Measurements from ENCODE around the gene RPS6KA4. TPM values are rescaled to one million over a fixed set of nuclear protein-coding genes. Genes with fewer than 3 reads are reported as not detected.

RPS6KA4 gene
- total and polyA plus RNA-seq, 7 experiments from 2014 or later, result 4.6 to 35.7 (median 26.3) TPM

DNA sequence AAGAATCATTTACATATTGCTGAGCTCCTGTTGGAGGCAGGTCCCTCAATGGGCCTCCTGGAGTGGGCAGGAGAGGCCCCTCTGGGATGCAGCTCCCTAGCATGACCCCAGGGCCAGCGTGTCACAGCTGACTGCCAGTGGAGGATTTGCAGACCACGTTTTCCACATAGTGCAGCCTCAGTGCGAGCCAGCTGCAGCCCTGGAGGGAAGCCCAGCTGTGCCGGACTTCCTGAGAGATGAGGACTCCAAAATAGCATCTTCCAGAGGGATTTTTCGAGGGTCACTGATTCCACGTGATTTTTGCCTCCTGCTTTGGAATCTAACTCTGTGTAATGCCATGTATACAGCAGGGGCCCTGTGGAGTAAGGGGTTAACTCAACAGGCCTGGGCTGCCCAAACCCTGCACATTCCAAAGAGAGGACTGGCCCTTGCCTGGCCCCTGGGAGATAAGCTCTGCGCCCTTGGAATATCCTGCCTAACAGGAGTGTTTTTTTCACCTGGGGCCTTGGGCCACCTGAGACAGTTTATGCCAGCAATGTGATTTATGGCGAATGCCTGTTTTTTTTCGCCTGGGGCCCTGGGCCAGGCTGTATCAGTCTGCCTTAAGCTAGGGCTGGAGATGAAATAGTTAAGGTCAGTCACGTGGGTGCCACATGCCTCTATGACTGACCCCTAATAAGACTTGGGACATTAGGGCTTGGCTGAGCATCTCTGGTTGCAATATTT lies 47.4 kb downstream of the RPS6KA4 start:
- no peak for DNase-seq
- intact Hi-C loops (cut with micrococcal nuclease), result no loop called here
- Mint-ChIP-seq H3K36me3 (no peaks in the 10 kb centered on the region), H3K27ac (no peak overlapping the region), H3K27me3 (peaks cover 0 to 19% (median 10%) of the 10 kb centered on the region in 5 donors), H3K4me1 (peaks cover 0 to 3% (median 0%) of the 10 kb centered on the region in 7 donors), H3K9me3 (peaks cover 0 to 17% (median 6%) of the 10 kb centered on the region in 11 donors), H3K4me3 (no peak overlapping the region)
- POLR2A ChIA-PET, result interaction anchor here (0.6 kb wide), 1 partner anchor 780 kb away, joined by 3 read pairs; no protein-coding TSS in a partner anchor
- no peak for ATAC-seq
- Histone ChIP-seq H3K36me3 (ENCODE audit: control insufficient read depth in 2 of 3, insufficient read depth in 3 of 3, low read length in 3 of 3) (no peaks in the 10 kb centered on the region), H3K4me1 (ENCODE audit: control insufficient read depth in 2 of 2, insufficient read depth in 2 of 2, low read length in 2 of 2) (no peaks in the 10 kb centered on the region), H3K27ac (ENCODE audit: low read depth, low read length) (no peak overlapping the region), H3K4me3 (ENCODE audit: low read length) (no peak overlapping the region), H3K9me3 (ENCODE audit: control insufficient read depth in 2 of 3, low read length in 3 of 3) (no peaks in the 10 kb centered on the region), H3K27me3 (ENCODE audit: control insufficient read depth in 2 of 2, insufficient read depth in 2 of 2, low read length in 2 of 2) (no peaks in the 10 kb centered on the region)
- CTCF ChIA-PET, result no interaction called here

GRCh38 chr11:64407221-64407620 lies 48.3 kb downstream of the RPS6KA4 start:
- Mint-ChIP-seq H3K4me3 (no peak overlapping the region), H3K27ac (no peak overlapping the region), H3K4me1 (peaks cover 0 to 5% (median 0%) of the 10 kb centered on the region in 7 donors), H3K36me3 (no peaks in the 10 kb centered on the region), H3K9me3 (peaks cover 0 to 17% (median 6%) of the 10 kb centered on the region in 11 donors), H3K27me3 (peaks cover 0 to 19% (median 10%) of the 10 kb centered on the region in 5 donors)
- CTCF ChIA-PET, result no interaction called here
- H3K4me3 ChIP-seq (ENCODE audit: low read length), result no peak overlapping the region
- POLR2A ChIA-PET, result interaction anchor here (0.6 kb wide), 1 partner anchor 781 kb away, joined by 3 read pairs; no protein-coding TSS in a partner anchor
- intact Hi-C loops (cut with micrococcal nuclease), result no loop called here
- ATAC-seq (no peak), DNase-seq (no peak)
- H3K27ac ChIP-seq (ENCODE audit: low read depth, low read length), result no peak overlapping the region
- no peaks in the 10 kb centered on the region for H3K36me3 ChIP-seq (ENCODE audit: control insufficient read depth in 2 of 3, insufficient read depth in 3 of 3, low read length in 3 of 3)
- no peaks in the 10 kb centered on the region for H3K9me3 ChIP-seq (ENCODE audit: control insufficient read depth in 2 of 3, low read length in 3 of 3)
- no peaks in the 10 kb centered on the region for H3K27me3 ChIP-seq (ENCODE audit: control insufficient read depth in 2 of 2, insufficient read depth in 2 of 2, low read length in 2 of 2)
- H3K4me1 ChIP-seq (ENCODE audit: control insufficient read depth in 2 of 2, insufficient read depth in 2 of 2, low read length in 2 of 2), result no peaks in the 10 kb centered on the region

GRCh38 chr11:64407630-64408029 lies 48.7 kb downstream of the RPS6KA4 start:
- Mint-ChIP-seq H3K9me3 (peaks cover 0 to 16% (median 6%) of the 10 kb centered on the region in 11 donors), H3K27ac (no peak overlapping the region), H3K27me3 (peaks cover 0 to 16% (median 10%) of the 10 kb centered on the region in 5 donors), H3K4me1 (peaks cover 0 to 5% (median 0%) of the 10 kb centered on the region in 7 donors), H3K36me3 (no peaks in the 10 kb centered on the region), H3K4me3 (no peak overlapping the region)
- DNase-seq (no peak), ATAC-seq (no peak)
- ChIA-PET POLR2A (no interaction called here), CTCF (no interaction called here)
- Histone ChIP-seq H3K36me3 (ENCODE audit: control insufficient read depth in 2 of 3, insufficient read depth in 3 of 3, low read length in 3 of 3) (no peaks in the 10 kb centered on the region), H3K4me3 (ENCODE audit: low read length) (no peak overlapping the region), H3K9me3 (ENCODE audit: control insufficient read depth in 2 of 3, low read length in 3 of 3) (no peaks in the 10 kb centered on the region), H3K27me3 (ENCODE audit: control insufficient read depth in 2 of 2, insufficient read depth in 2 of 2, low read length in 2 of 2) (no peaks in the 10 kb centered on the region), H3K27ac (ENCODE audit: low read depth, low read length) (no peak overlapping the region), H3K4me1 (ENCODE audit: control insufficient read depth in 2 of 2, insufficient read depth in 2 of 2, low read length in 2 of 2) (no peaks in the 10 kb centered on the region)
- intact Hi-C loops (cut with micrococcal nuclease), result no loop called here

DNA sequence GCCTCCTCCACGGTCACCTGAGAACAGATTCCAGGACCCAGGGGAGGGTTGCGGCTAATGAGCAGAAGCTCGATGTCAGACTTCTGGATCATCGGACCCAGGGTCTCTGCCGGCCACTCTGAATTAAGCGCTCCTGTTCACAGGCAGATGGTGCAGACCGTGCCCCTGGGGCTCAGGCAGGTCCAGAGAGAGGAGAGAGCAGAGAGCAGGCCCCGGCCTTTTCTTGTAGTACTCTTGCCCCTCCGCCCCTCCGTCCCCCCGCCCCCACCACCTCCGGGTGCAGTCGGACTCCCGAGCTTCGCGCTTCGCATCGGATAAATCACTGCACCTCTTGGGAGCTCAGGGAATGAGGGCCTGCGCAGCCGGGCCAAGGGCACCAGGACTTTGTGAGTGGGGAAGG lies 50.3 kb downstream of the RPS6KA4 start:
- Mint-ChIP-seq H3K4me3 (no peak overlapping the region), H3K36me3 (no peaks in the 10 kb centered on the region), H3K27me3 (peaks cover 0 to 12% (median 6%) of the 10 kb centered on the region in 5 donors), H3K27ac (no peak overlapping the region), H3K4me1 (peaks cover 0 to 5% (median 0%) of the 10 kb centered on the region in 7 donors), H3K9me3 (peaks cover 0 to 5% (median 2%) of the 10 kb centered on the region in 11 donors)
- ChIA-PET POLR2A (no interaction called here), CTCF (interaction anchor here (0.8 to 0.9 kb wide), 2 partner anchors 40 to 91 kb away, joined by 3 to 4 read pairs; partner anchors contain the start of genes PRDX5 and TRMT112)
- Histone ChIP-seq H3K4me3 (ENCODE audit: low read length) (no peak overlapping the region), H3K9me3 (ENCODE audit: control insufficient read depth in 2 of 3, low read length in 3 of 3) (no peaks in the 10 kb centered on the region), H3K4me1 (ENCODE audit: control insufficient read depth in 2 of 2, insufficient read depth in 2 of 2, low read length in 2 of 2) (no peaks in the 10 kb centered on the region), H3K27me3 (ENCODE audit: control insufficient read depth in 2 of 2, insufficient read depth in 2 of 2, low read length in 2 of 2) (no peaks in the 10 kb centered on the region), H3K36me3 (ENCODE audit: control insufficient read depth in 2 of 3, insufficient read depth in 3 of 3, low read length in 3 of 3) (no peaks in the 10 kb centered on the region), H3K27ac (ENCODE audit: low read depth, low read length) (no peak overlapping the region)
- no peak for DNase-seq
- intact Hi-C loops (cut with micrococcal nuclease), result no loop called here
- no peak for ATAC-seq

DNA sequence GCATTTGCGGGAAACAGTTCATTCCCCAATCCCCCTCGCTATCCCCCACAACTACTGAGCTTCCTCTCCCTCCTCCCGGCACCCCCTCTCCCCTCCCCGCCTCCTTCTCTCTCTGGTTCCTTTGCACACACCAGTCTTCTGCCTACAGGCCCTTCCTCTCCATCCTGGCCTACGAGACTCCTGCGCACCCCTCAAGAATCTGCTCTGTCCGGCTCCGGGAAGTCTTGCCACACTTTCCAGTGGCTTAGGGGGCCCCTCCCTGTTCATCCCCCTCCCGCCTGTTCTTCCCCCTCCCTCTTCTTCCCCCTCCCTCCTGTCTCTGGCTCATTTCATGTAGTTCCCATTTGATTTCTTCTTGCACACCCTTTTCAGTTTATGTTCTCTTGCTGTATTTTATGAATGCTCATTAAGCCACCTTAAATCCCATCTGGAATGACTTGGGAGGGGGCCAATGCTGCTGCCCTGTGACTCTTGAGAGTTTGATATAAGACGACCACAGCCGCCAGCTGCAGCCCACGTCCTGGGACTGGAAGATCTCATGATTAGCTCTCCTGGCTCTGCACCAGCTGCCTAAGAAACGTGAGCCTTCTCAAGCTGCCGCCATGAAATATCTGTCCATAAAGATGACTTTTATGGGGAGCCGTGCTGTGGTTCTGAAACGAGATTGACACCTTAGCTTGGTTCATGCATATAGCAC lies 50.9 kb downstream of the RPS6KA4 start:
- intact Hi-C loops (cut with micrococcal nuclease), result no loop called here
- ATAC-seq, result no peak
- Histone ChIP-seq H3K27me3 (ENCODE audit: control insufficient read depth in 2 of 2, insufficient read depth in 2 of 2, low read length in 2 of 2) (no peaks in the 10 kb centered on the region), H3K27ac (ENCODE audit: low read depth, low read length) (no peak overlapping the region), H3K4me1 (ENCODE audit: control insufficient read depth in 2 of 2, insufficient read depth in 2 of 2, low read length in 2 of 2) (no peaks in the 10 kb centered on the region), H3K4me3 (ENCODE audit: low read length) (no peak overlapping the region), H3K9me3 (ENCODE audit: control insufficient read depth in 2 of 3, low read length in 3 of 3) (no peaks in the 10 kb centered on the region), H3K36me3 (ENCODE audit: control insufficient read depth in 2 of 3, insufficient read depth in 3 of 3, low read length in 3 of 3) (no peaks in the 10 kb centered on the region)
- H3K27me3 Mint-ChIP-seq, result peaks cover 0 to 6% (median under 1%) of the 10 kb centered on the region in 5 donors
- no peak overlapping the region for H3K4me3 Mint-ChIP-seq
- ChIA-PET CTCF (no interaction called here), POLR2A (no interaction called here)
- H3K9me3 Mint-ChIP-seq, result no peaks in the 10 kb centered on the region
- peak overlapping the region in 1 of 9 donors; percentile 5 for H3K27ac Mint-ChIP-seq
- H3K36me3 Mint-ChIP-seq, result no peaks in the 10 kb centered on the region
- peaks cover 0 to 4% (median 0%) of the 10 kb centered on the region in 7 donors for H3K4me1 Mint-ChIP-seq
- DNase-seq, result no peak

GRCh38 chr11:64410404-64410734 lies 51.4 kb downstream of the RPS6KA4 start:
- Histone ChIP-seq H3K4me3 (ENCODE audit: low read length) (no peak overlapping the region), H3K9me3 (ENCODE audit: control insufficient read depth in 2 of 3, low read length in 3 of 3) (no peaks in the 10 kb centered on the region), H3K27me3 (ENCODE audit: control insufficient read depth in 2 of 2, insufficient read depth in 2 of 2, low read length in 2 of 2) (no peaks in the 10 kb centered on the region), H3K36me3 (ENCODE audit: control insufficient read depth in 2 of 3, insufficient read depth in 3 of 3, low read length in 3 of 3) (no peaks in the 10 kb centered on the region), H3K27ac (ENCODE audit: low read depth, low read length) (no peak overlapping the region), H3K4me1 (ENCODE audit: control insufficient read depth in 2 of 2, insufficient read depth in 2 of 2, low read length in 2 of 2) (no peaks in the 10 kb centered on the region)
- H3K27me3 Mint-ChIP-seq, result peaks cover 0 to 6% (median 0%) of the 10 kb centered on the region in 5 donors
- H3K36me3 Mint-ChIP-seq, result no peaks in the 10 kb centered on the region
- H3K9me3 Mint-ChIP-seq, result no peaks in the 10 kb centered on the region
- ATAC-seq (no peak), DNase-seq (no peak)
- H3K27ac Mint-ChIP-seq, result no peak overlapping the region
- CTCF ChIA-PET, result no interaction called here
- POLR2A ChIA-PET, result no interaction called here
- intact Hi-C loops (cut with micrococcal nuclease), result no loop called here
- no peak overlapping the region for H3K4me3 Mint-ChIP-seq
- peaks cover 0 to 5% (median 0%) of the 10 kb centered on the region in 7 donors for H3K4me1 Mint-ChIP-seq

Measured in naive thymus-derived CD4-positive, alpha-beta T cell (primary cell).